GM20431 (cell line): Measurements from ENCODE around the gene DDOST.

ENCODE experiments used
- in situ Hi-C: fragments of 300-500 bp; cut with MseI, MboI; formaldehyde crosslinking; loops from one replicate; pipeline ENCODE4 v1.15.0; 2020; ENCODE audit warnings: low sequenced_read_pairs; ENCODE audit not compliant: unreplicated experiment

DDOST gene

GRCh38 chr1:20603504-20604464 is 57.4 kb downstream of the DDOST start:
- in situ Hi-C loops, result no loop called here

GRCh38 chr1:20602851-20603450 is 58.2 kb downstream of the DDOST start:
- in situ Hi-C loops, result no loop called here
